Embryonic facial prominence (tissue), 1 donor: ENCODE measurements around the gene DIAPH3.

Experiments used
- DNase-seq: peaks from one replicate; pipeline ENCODE4 v3.0.0-alpha.2; 2016; ENCODE audit errors: extremely low spot score

DIAPH3 gene

DNA sequence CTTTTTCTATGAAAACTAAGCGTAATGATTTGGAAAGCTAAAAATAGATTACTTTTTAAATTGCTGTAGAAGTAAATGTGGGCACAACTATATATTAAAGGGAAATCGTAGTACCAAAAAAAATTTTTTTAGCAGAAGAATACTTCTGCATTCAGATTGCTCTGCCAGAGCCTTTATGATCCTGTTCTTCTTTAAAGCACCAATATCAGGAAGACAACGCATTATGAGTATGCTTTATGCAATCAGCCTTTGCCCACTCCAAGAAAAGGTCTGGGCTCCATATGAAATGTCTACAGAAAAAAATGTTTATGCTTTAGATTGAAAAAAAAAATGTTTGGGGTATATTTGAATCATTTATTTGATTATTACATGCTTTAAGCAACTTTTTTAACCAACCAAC lies 137.4 kb downstream of the DIAPH3 start:
- no peak for DNase-seq

DNA sequence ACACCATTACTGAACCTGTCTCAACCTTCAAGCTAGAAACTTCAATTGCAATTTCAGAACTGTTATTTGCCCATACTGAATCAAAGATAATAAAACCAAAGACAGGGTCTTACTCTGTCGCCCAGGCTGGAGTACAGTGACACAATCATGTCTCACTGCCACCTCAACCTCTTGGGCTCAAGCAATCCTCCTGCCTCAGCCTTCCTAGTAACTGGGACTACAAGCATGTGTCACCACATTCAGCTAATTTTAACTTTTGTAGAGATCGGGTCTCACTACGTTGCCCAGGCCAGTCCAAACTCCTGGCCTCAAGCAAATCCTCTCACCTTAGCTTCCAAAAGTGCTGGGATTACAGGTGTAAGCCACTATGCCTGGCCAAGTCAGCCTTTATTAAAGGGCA lies 143.4 kb downstream of the DIAPH3 start:
- no peak for DNase-seq

DNA sequence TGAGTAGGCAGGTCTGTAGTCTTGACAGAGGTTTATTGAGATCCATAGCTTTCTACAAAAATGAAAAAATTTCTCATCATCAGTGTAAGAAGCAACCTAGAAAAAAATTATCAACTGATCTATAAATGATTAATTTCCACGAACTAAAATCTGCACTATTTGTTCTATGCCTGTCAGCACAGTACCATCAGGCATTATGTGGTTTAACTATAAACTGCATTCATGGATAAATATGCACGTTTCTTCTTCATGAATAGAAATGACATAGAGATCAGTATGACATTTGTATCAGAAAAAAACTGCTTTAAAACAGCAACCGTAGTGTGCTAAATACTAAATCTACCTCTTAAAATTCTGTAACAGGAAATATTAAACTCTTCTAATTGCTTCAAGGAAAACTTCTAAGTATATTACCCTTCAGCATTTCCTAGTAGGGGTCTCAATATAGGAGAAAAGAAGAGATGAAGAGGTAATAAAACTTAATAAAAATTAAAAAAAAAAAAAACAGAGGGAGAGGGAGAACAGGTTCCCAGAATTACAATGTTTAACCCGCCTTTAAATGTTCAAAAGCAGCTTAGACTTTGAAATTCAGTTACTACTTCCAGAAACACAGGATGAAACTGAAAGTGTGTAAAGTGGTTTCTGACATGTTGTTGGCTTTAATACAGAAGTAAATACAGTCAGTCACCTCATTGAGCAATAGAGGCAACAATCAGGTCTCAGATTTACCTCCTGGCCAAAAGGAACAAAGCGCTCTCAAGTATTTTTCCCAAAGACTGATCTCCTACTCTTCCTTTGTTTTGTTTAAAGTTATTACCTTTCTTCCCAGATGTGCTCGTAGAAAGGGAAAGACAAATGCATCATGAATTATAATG lies 144.4 kb downstream of the DIAPH3 start:
- no peak for DNase-seq

DNA sequence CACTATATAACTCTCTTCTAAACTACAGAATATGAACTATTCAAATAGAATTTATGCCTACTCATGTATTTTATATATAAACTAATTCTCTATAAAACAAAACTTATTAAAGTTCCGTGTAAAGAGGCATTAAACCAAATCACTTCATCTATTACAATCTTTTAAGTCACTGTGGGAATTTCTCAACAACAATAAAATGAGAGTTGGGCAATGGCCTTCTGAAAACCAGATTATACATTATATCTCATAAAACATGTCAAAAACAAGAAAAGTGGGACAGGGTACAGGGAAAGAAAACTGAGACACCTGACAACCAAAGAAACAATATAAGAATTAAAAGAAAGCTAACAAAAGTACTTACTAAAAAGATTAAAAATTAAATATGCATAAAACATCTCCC lies 145.2 kb downstream of the DIAPH3 start:
- no peak for DNase-seq

DNA sequence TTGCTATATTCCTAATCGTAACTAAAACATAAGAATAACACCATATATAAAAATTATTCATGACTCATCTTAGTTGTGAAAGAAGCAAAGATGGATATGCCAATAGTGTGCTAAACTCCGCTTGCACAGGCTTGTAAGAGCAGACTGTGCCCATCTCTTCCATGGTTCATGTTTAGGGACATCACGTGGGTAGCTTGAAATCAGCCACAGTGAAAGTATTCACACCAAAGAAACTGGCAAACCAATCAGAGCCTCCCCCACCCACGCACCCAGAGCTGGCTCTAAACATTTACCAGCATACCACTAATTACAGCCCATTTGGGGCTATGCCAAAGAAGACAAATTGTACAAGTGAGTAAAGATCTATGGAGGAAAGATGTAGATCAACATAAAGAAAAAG lies 147.5 kb downstream of the DIAPH3 start:
- DNase-seq = no peak

- no peak for DNase-seq
Measured at GRCh38 chr13:60013166-60013565, 150.6 kb downstream of the DIAPH3 start.

DNA sequence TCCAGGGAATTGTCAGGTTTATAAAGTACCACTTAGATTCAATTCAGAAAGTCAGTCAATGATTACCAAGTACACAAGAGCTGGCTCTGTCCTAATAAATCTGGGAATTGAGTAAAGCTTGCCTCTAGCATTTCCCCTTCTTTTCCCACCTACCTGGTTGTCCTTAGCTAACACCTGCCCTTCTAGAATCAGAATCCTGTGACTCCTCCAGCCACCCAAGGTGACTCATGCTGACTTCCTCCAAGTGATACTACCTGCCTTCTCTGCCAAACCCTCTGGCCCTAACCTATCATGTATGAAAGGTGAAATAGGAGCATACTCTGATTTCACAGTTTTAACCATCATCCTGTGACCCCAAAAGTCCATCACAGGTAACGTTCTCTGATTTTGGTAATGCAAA lies 151.2 kb downstream of the DIAPH3 start:
- DNase-seq = no peak

DNA sequence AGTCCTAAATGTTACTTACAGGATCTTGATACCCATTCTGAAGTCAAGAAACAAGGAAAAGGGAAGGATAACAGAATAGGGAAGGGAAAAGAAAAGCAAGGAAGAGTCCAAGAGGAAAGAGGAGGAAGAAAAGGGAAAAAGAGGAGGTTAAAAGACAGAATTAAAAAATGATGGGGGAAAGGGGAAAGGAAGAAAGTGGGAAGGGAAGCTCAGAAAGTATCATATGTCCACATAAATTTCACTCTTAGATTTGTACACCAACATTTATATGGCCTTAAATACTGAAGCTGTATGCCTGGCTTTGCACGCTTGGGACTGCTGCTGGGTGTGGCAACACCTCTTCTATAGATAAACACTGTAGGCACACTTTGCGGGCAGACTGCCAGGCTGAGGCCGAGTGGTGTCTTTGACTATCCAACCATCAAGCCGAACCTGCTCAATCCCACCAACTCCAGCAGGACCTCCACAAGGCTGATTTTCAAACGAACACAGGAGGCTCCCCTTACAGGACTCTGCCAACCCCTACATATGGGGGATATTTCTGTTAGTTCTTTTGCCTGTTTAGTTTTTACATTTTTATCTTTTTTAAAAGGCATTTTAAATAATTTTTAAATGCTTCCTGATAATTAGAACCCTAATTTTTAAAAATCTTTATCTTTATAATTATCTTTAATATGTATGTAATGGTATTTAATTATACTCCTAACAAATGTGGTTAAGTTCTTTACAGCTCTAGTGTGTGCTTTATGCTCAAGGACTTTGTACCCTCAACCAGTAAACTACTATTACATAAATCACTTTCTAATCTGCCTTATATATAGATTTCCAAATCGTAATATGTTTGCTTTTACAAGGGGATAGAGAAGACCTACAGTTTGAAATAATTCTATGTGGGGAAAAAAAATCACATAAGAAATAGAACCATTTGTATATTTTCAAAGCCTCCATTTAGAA lies 154.2 kb downstream of the DIAPH3 start:
- no peak for DNase-seq

DNA sequence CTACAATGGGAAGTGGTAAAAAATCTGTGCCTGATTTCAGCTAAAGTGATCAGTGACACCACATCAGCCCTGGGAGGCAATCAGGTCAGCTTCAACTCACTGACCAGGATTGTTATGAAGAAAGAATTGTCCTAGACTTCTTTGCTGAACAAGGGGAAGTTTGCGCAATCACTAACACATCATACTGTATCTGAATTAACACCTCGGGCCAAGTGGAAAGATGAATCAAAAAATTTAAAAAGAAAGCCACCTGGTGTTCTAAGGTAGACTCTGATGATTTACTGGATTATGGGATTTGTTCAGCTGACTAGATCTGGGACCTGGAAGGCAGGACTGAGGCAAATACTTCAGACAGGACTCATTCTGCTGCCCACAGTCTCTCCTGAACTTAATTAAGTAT lies 161.8 kb downstream of the DIAPH3 start:
- no peak for DNase-seq

GRCh38 chr13:60000976-60001375 lies 162.8 kb downstream of the DIAPH3 start:
- no peak for DNase-seq

DNA sequence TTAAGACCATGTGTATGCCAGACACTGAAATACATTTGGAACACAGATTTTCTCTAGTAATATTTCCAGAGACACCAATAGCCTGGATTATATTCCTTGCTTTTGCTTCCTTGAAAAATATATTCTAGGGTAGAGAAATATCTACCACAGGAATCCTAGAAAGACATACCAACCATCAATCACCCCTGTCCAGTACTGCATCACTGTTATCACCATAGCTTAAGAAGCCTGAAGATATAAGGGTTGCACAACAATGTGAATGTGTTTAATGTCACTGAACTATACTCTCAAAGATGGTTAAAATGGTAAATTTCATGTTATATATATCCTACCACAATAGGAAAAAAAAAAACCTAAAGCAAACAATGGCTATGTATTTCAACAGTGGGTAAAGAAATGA lies 163.6 kb downstream of the DIAPH3 start:
- no peak for DNase-seq

- no peak for DNase-seq
Measured at GRCh38 chr13:59997976-59998375, 165.8 kb downstream of the DIAPH3 start.

- no peak for DNase-seq
Measured at GRCh38 chr13:59996461-59996980, 167.2 kb downstream of the DIAPH3 start.

GRCh38 chr13:59991395-59991794 lies 172.3 kb downstream of the DIAPH3 start:
- DNase-seq = no peak

GRCh38 chr13:59982631-59983382 lies 180.9 kb downstream of the DIAPH3 start:
- no peak for DNase-seq

- DNase-seq = no peak
Measured at GRCh38 chr13:59979589-59979988, 184.1 kb downstream of the DIAPH3 start.

- DNase-seq = no peak
Measured at GRCh38 chr13:59978862-59979261, 184.9 kb downstream of the DIAPH3 start.

DNA sequence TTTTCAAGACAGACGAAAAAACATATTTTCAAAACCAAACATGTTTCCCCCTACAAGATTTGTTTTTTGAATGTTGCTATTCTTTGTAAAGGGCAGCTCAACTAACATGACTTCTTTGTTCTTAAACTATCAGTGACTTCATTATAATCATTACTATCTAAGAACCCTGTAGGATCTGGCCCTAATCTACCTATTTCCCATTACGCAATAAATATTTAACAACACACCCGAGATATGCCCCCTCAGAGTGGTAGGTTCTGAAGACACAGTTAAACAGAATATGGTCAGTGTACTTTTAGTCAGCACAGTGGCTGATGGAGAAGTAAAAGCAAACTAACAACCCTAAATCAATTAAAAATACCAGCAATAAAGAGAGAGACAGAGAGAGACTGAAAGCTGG lies 186.9 kb downstream of the DIAPH3 start:
- no peak for DNase-seq

GRCh38 chr13:59975807-59976435 lies 187.8 kb downstream of the DIAPH3 start:
- no peak for DNase-seq

DNA sequence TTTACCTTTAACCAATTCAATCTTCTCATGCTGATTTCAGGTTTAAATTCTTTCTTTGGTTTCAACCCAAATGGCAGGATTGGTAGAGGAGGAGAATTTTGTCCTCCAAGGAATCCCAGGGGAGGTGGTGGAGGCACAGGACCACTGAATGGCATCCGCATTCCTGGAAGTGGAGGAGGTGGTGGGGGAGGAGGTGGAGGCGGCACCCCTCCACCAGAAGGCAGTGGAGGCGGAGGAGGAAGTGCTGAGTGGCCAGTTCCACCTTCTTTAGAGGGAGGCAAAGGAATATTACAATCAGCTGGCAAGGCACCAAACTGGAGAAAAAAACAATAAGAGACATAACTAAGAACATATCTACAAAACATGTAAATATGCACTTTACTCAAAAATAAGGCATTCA lies 192.9 kb downstream of the DIAPH3 start:
- DNase-seq = no peak

DNA sequence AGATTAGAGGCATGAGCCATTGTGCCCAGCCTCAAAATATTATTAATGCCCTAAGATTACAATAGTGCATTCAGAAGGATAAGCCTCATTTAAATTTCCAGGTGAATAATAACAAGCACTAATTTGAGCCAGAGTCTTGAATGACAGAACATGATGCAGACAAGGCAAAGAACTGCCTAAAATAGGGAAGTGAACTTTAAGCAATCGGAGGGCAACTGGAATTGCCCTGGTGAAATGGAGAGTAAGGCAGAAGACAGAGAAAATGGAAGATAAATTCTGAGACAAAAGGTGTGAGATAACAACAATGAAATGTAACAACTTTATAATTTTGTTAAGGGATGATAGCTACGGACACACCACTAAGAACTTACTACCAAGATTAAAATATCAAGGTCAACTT lies 199.9 kb downstream of the DIAPH3 start:
- no peak for DNase-seq
